PC-3 (cell line): ENCODE measurements around the gene SYT7. TPM values are rescaled to one million over a fixed set of nuclear protein-coding genes. Genes with fewer than 3 reads are reported as not detected.

Experiments
- ATAC-seq: fragments of 200-7000 bp; cut with Tn5 transposase; 2 replicates; pipeline ENCODE4 v1.9.1; 2020; ENCODE audit warnings: mild to moderate bottlenecking, moderate library complexity
- BruUV-seq: library from RNA; stranded (reverse); fragments of 400-500 nt; replicated peaks from 2 replicates; lab custom pipeline; 2021; lab: Mats Ljungman, UMichigan
- CTCF ChIA-PET: fragments of 300-600 bp; sonication (Branson Sonifier 250); formaldehyde crosslinking; loops from one replicate; lab custom pipeline; 2022; ENCODE audit warnings: antibody characterized with exemption; lab: Charles Lee
- POLR2A ChIA-PET: fragments of 300-600 bp; sonication (Branson Sonifier 250); formaldehyde crosslinking; loops from one replicate; lab custom pipeline; 2022; ENCODE audit warnings: antibody characterized with exemption; ENCODE audit not compliant: unreplicated experiment; lab: Charles Lee
- DNase-seq: peaks from one replicate; pipeline ENCODE4 v3.0.0-alpha.2; 2015
- H2AFZ ChIP-seq: fragments of 300-600 bp; sonication (generic); 2 replicates; pipeline ENCODE4 v1.6.0; 2016; ENCODE audit warnings: antibody characterized with exemption, low read length
- H3F3A ChIP-seq: fragments of 300-600 bp; sonication (generic); one replicate; pipeline ENCODE4 v1.6.0; 2017; ENCODE audit warnings: antibody characterized with exemption, low read length, control low read depth, mild to moderate bottlenecking; ENCODE audit not compliant: unreplicated experiment
- H3K27ac ChIP-seq: fragments of 300-600 bp; sonication (generic); 2 replicates; pipeline ENCODE4 v1.5.1; 2016; ENCODE audit warnings: mild to moderate bottlenecking, low read length
- H3K27me3 ChIP-seq: fragments of 300-600 bp; sonication (generic); 2 replicates; pipeline ENCODE4 v1.6.1; 2016; ENCODE audit warnings: low read length, mixed read lengths
- H3K36me3 ChIP-seq: fragments of 300-600 bp; sonication (generic); 2 replicates; pipeline ENCODE4 v1.6.1; 2016; ENCODE audit warnings: low read depth, mixed run types, low read length, mixed read lengths
- H3K4me1 ChIP-seq: fragments of 300-600 bp; sonication (generic); 2 replicates; pipeline ENCODE4 v1.5.1; 2016; ENCODE audit warnings: low read length; ENCODE audit not compliant: insufficient read depth
- H3K4me2 ChIP-seq: fragments of 300-600 bp; sonication (generic); 2 replicates; pipeline ENCODE4 v1.6.0; 2016; ENCODE audit warnings: low read length
- H3K4me3 ChIP-seq: fragments of 300-600 bp; sonication (generic); 2 replicates; pipeline ENCODE4 v1.5.1; 2016; ENCODE audit warnings: mild to moderate bottlenecking, low read length, mixed read lengths
- H3K79me2 ChIP-seq: fragments of 300-600 bp; sonication (generic); 2 replicates; pipeline ENCODE4 v1.6.1; 2017; ENCODE audit warnings: low read length, mixed read lengths
- H3K9ac ChIP-seq: fragments of 300-600 bp; sonication (generic); 2 replicates; pipeline ENCODE4 v1.6.0; 2016; ENCODE audit warnings: mild to moderate bottlenecking, low read length
- H3K9me2 ChIP-seq: fragments of 300-600 bp; sonication (generic); replicated peaks from 2 replicates; pipeline ENCODE4 v1.6.1; 2016; ENCODE audit warnings: mixed run types, low read length, mixed read lengths
- H3K9me3 ChIP-seq: fragments of 300-600 bp; sonication (generic); 2 replicates; pipeline ENCODE4 v1.6.1; 2016; ENCODE audit warnings: low read length, mixed read lengths
- H4K20me1 ChIP-seq: fragments of 300-600 bp; sonication (generic); 2 replicates; pipeline ENCODE4 v1.6.1; 2016; ENCODE audit warnings: low read length, mixed read lengths
- CTCF ChIP-seq: fragments of 300-600 bp; sonication (generic); conservative IDR thresholded peaks from 2 replicates; pipeline ENCODE4 v1.5.1; 2017; ENCODE audit warnings: antibody characterized with exemption, low read depth, mild to moderate bottlenecking, low read length
- EZH2 ChIP-seq: fragments of 300-600 bp; sonication (generic); IDR thresholded peaks from one replicate; pipeline ENCODE4 v1.6.1; 2017; ENCODE audit warnings: antibody characterized with exemption, mild to moderate bottlenecking, low read length; ENCODE audit not compliant: unreplicated experiment
- EZH2phosphoT487 ChIP-seq: fragments of 300-600 bp; sonication (generic); IDR thresholded peaks from 2 replicates; pipeline ENCODE4 v1.6.1; 2018; ENCODE audit warnings: mild to moderate bottlenecking, antibody characterized with exemption, low read length, borderline replicate concordance
- intact Hi-C: fragments of 100-400 bp; cut with micrococcal nuclease; formaldehyde crosslinking; loops from 2 replicates; pipeline ENCODE4 v1.9.0; 2023
- total RNA-seq: library from RNA; depleted of rRNA; stranded (reverse); fragments of >200 nt; gene quantifications from 2 replicates; pipeline ENCODE4 v1.2.3, GENCODE V29; 2014

The SYT7 gene
- total RNA-seq, 1 experiment from 2014 or later = 23.2 TPM

GRCh38 chr11:61475433-61475832, 105.4 kb downstream of the SYT7 start:
- BruUV-seq = no TSS peak
- DNase-seq = no peak
- H3K36me3 ChIP-seq = no peaks in the 10 kb centered on the region
- H3K4me2 ChIP-seq = no peak overlapping the region
- no peaks in the 10 kb centered on the region for H3F3A ChIP-seq
- H3K9ac ChIP-seq = no peak overlapping the region
- no peak for ATAC-seq
- H3K79me2 ChIP-seq = no peaks in the 10 kb centered on the region
- CTCF ChIA-PET = interaction anchor here (2.4 kb wide), 1 partner anchor 42 kb away, joined by 8 read pairs; no protein-coding TSS in a partner anchor
- H3K9me2 ChIP-seq = no peaks in the 10 kb centered on the region
- H3K9me3 ChIP-seq = no peaks in the 10 kb centered on the region
- H2AFZ ChIP-seq = no peak overlapping the region
- no peaks in the 10 kb centered on the region for H4K20me1 ChIP-seq
- no peaks in the 10 kb centered on the region for H3K27me3 ChIP-seq
- H3K4me3 ChIP-seq = no peak overlapping the region
- H3K27ac ChIP-seq = no peak overlapping the region
- intact Hi-C loops = loop anchor here (5.0 kb wide), 1 partner anchor 257 kb away; no protein-coding TSS in a partner anchor
- TF ChIP-seq CTCF = no peak
- TF ChIP-seq EZH2phosphoT487 = no peak
- TF ChIP-seq EZH2 = no peak
- H3K4me1 ChIP-seq = peaks cover 4% of the 10 kb centered on the region; the same call in 1 of the 2 replicates
- POLR2A ChIA-PET = no interaction called here

GRCh38 chr11:61474013-61474643, 106.7 kb downstream of the SYT7 start:
- Histone ChIP-seq H2AFZ (no peak overlapping the region), H3K4me3 (no peak overlapping the region), H3K36me3 (no peaks in the 10 kb centered on the region), H3K9ac (no peak overlapping the region), H3K9me3 (no peaks in the 10 kb centered on the region), H3K9me2 (no peaks in the 10 kb centered on the region), H3K4me1 (peaks cover 4% of the 10 kb centered on the region; the same call in 1 of the 2 replicates), H3K4me2 (no peak overlapping the region), H4K20me1 (no peaks in the 10 kb centered on the region), H3K27ac (no peak overlapping the region), H3F3A (no peaks in the 10 kb centered on the region), H3K27me3 (no peaks in the 10 kb centered on the region), H3K79me2 (no peaks in the 10 kb centered on the region)
- POLR2A ChIA-PET = no interaction called here
- CTCF ChIA-PET = no interaction called here
- no peak for ATAC-seq
- no peak for TF ChIP-seq CTCF
- TF ChIP-seq EZH2phosphoT487 = no peak
- TF ChIP-seq EZH2 = no peak
- BruUV-seq = no TSS peak
- intact Hi-C loops = no loop called here
- DNase-seq = no peak

- ChIA-PET CTCF (no interaction called here), POLR2A (no interaction called here)
- intact Hi-C loops = no loop called here
- Histone ChIP-seq H3K79me2 (no peaks in the 10 kb centered on the region), H3K4me1 (peaks cover 4% of the 10 kb centered on the region; the same call in 1 of the 2 replicates), H3K9ac (no peak overlapping the region), H3K4me2 (no peak overlapping the region), H3K9me3 (no peaks in the 10 kb centered on the region), H3K36me3 (no peaks in the 10 kb centered on the region), H3K27ac (no peak overlapping the region), H3K9me2 (no peaks in the 10 kb centered on the region), H3K27me3 (no peaks in the 10 kb centered on the region), H4K20me1 (no peaks in the 10 kb centered on the region), H3K4me3 (no peak overlapping the region), H2AFZ (no peak overlapping the region), H3F3A (no peaks in the 10 kb centered on the region)
- no TSS peak for BruUV-seq
- DNase-seq = no peak
- TF ChIP-seq EZH2phosphoT487 (no peak), CTCF (no peak), EZH2 (no peak)
- ATAC-seq = no peak
Measured at GRCh38 chr11:61473370-61474012, 107.4 kb downstream of the SYT7 start.
